ENCODE results near the gene PPP1R9B. TPM values are rescaled to one million over a fixed set of nuclear protein-coding genes. Genes with fewer than 3 reads are reported as not detected.

PPP1R9B gene
- total RNA-seq, 3 donors from 2014 or later (not counting 1 experiment from before 2014, with no cell fraction given) = 124 to 162 (median 135) TPM

DNA sequence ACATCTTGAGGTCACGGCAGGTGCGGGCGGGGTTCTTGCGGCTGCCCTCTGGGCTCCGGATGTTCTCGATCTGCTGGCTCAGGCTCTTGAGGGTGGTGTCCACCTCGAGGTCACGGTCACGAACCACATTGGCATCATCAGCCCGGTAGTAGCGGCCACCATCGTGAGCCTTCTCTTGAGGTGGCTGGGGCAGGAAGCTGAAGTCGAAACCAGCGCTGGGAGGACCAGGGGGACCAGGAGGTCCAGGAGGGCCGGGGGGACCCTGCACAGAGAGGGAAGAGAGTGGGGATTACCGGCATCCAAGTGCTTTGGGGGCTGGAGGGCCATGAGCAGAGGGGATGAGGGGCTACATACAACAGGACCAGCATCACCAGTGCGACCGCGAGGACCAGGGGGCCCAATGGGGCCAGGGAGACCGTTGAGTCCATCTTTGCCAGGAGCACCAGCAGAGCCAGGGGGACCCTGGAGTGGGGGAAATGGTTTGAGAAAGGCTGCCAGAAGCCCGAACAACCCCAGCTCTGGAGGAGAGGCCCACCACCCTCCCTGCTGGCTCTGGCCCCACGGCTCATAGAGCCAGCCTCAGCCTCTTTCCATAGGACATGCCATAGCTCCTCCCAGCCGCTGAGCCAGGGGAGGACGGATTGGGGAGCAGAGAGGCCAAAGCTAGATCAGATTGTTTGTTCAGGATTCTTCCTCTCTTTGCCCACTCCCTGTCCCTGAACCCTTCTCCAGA lies 36.4 kb upstream of the PPP1R9B start:
- ATAC-seq = no peak
- Mint-ChIP-seq H3K36me3 (no peaks in the 10 kb centered on the region), H3K27me3 (ENCODE audit: low read depth in 2 of 2) (no peaks in the 10 kb centered on the region), H3K4me1 (peaks cover 9 to 16% of the 10 kb centered on the region in 2 donors), H3K4me3 (no peak overlapping the region), H3K27ac (no peak overlapping the region), H3K9me3 (no peaks in the 10 kb centered on the region)
- Histone ChIP-seq H3K4me1 (ENCODE audit: control insufficient read depth, insufficient read depth, low read length) (peaks cover 32% of the 10 kb centered on the region), H3K27ac (ENCODE audit: low read length) (no peak overlapping the region), H3K4me3 (ENCODE audit: low read length) (no peak overlapping the region), H3K9me3 (ENCODE audit: control insufficient read depth, insufficient read depth, low read length) (no peaks in the 10 kb centered on the region), H3K36me3 (ENCODE audit: control insufficient read depth, insufficient read depth, low read length) (peaks cover 25% of the 10 kb centered on the region), H3K27me3 (ENCODE audit: control insufficient read depth, insufficient read depth, low read length) (no peaks in the 10 kb centered on the region)
- TF ChIP-seq, protein P1, sequence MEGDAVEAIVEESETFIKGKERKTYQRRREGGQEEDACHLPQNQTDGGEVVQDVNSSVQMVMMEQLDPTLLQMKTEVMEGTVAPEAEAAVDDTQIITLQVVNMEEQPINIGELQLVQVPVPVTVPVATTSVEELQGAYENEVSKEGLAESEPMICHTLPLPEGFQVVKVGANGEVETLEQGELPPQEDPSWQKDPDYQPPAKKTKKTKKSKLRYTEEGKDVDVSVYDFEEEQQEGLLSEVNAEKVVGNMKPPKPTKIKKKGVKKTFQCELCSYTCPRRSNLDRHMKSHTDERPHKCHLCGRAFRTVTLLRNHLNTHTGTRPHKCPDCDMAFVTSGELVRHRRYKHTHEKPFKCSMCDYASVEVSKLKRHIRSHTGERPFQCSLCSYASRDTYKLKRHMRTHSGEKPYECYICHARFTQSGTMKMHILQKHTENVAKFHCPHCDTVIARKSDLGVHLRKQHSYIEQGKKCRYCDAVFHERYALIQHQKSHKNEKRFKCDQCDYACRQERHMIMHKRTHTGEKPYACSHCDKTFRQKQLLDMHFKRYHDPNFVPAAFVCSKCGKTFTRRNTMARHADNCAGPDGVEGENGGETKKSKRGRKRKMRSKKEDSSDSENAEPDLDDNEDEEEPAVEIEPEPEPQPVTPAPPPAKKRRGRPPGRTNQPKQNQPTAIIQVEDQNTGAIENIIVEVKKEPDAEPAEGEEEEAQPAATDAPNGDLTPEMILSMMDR (IDR thresholded peaks at IDR 0.05) = no peak
- intact Hi-C loops (cut with micrococcal nuclease) = no loop called here
- WGBS (ENCODE audit: insufficient coverage) = 78% methylated on average over 24 of the region's 24 CpGs
- no peak for DNase-seq

DNA sequence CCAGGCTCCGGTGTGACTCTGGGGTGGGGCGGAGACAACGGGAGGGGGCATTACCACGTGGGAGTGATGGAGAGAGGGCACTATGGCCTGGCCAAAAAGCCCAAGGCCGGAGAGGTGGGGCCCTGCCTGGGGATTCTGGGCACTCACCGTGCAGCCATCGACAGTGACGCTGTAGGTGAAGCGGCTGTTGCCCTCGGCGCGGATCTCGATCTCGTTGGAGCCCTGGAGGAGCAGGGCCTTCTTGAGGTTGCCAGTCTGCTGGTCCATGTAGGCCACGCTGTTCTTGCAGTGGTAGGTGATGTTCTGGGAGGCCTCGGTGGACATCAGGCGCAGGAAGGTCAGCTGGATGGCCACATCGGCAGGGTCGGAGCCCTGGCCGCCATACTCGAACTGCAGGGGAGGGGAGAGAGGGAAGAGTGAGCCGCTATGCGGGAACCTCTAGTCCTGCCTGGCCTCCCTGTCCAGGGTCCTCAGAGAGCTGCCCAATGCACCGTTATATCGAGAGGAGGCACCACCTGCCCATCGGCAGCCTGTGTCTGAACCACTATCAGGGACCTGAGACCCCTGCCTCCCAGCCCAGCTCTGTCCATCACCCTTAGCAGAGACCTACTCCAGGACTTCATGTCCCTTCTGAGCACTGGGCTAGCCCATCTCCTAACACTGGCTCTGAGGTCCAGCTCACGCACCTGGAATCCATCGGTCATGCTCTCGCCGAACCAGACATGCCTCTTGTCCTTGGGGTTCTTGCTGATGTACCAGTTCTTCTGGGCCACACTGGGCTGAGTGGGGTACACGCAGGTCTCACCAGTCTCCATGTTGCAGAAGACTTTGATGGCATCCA lies 35.4 kb upstream of the PPP1R9B start:
- intact Hi-C loops (cut with micrococcal nuclease) = no loop called here
- H3K27me3 ChIP-seq (ENCODE audit: control insufficient read depth, insufficient read depth, low read length) = no peaks in the 10 kb centered on the region
- no peak overlapping the region for H3K27ac ChIP-seq (ENCODE audit: low read length)
- no peaks in the 10 kb centered on the region for H3K9me3 ChIP-seq (ENCODE audit: control insufficient read depth, insufficient read depth, low read length)
- Mint-ChIP-seq H3K4me3 (no peak overlapping the region), H3K27me3 (ENCODE audit: low read depth in 2 of 2) (no peaks in the 10 kb centered on the region), H3K4me1 (peaks cover 9 to 16% of the 10 kb centered on the region in 2 donors), H3K36me3 (no peaks in the 10 kb centered on the region), H3K27ac (no peak overlapping the region), H3K9me3 (no peaks in the 10 kb centered on the region)
- H3K4me3 ChIP-seq (ENCODE audit: low read length) = no peak overlapping the region
- ATAC-seq = no peak
- no peak for DNase-seq
- TF ChIP-seq, protein P1 (IDR thresholded peaks at IDR 0.05) = no peak
- WGBS (ENCODE audit: insufficient coverage) = 90% methylated on average over 31 of the region's 31 CpGs
- peaks cover 25% of the 10 kb centered on the region for H3K36me3 ChIP-seq (ENCODE audit: control insufficient read depth, insufficient read depth, low read length)
- H3K4me1 ChIP-seq (ENCODE audit: control insufficient read depth, insufficient read depth, low read length) = peaks cover 32% of the 10 kb centered on the region

DNA sequence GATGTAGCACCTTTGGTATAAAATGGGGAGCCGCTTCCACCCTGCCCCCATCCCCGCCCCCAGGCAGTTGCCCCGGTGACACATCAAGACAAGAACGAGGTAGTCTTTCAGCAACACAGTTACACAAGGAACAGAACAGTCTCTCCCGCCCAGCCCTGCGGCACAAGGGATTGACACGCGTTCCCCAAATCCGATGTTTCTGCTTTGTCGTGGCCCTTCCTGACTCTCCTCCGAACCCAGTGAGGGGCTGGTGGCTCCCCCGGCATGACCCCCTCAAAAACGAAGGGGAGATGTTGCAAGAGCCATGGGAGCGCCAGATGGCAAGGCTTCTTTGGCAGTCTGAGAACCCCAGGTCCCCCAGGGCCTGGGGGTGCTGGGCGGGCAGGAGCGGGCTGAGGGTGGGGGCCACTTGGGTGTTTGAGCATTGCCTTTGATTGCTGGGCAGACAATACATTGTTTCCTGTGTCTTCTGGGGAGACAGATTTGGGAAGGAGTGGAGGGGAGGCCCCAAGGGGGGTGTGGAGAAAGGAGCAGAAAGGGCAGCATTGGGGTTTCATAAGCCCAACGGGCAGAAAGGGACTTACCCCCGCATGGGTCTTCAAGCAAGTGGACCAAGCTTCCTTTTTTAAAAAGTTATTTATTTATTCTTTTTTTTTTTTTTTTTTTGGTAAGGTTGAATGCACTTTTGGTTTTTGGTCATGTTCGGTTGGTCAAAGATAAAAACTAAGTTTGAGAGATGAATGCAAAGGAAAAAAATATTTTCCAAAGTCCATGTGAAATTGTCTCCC lies 34.3 kb upstream of the PPP1R9B start:
- TF ChIP-seq, protein P1 (IDR thresholded peaks at IDR 0.05) = no peak
- Mint-ChIP-seq H3K9me3 (no peaks in the 10 kb centered on the region), H3K27ac (no peak overlapping the region)

More for the DNA sequence above, 34.3 kb upstream of the PPP1R9B start:
- WGBS (ENCODE audit: insufficient coverage) = 70% methylated on average over 18 of the region's 19 CpGs
- Histone ChIP-seq H3K9me3 (ENCODE audit: control insufficient read depth, insufficient read depth, low read length) (no peaks in the 10 kb centered on the region), H3K36me3 (ENCODE audit: control insufficient read depth, insufficient read depth, low read length) (peaks cover 25% of the 10 kb centered on the region), H3K4me3 (ENCODE audit: low read length) (no peak overlapping the region), H3K27me3 (ENCODE audit: control insufficient read depth, insufficient read depth, low read length) (no peaks in the 10 kb centered on the region), H3K27ac (ENCODE audit: low read length) (no peak overlapping the region), H3K4me1 (ENCODE audit: control insufficient read depth, insufficient read depth, low read length) (peaks cover 32% of the 10 kb centered on the region)
- DNase-seq = no peak
- ATAC-seq = no peak
- Mint-ChIP-seq H3K36me3 (no peaks in the 10 kb centered on the region), H3K27me3 (ENCODE audit: low read depth in 2 of 2) (no peaks in the 10 kb centered on the region), H3K4me1 (peaks cover 9 to 16% of the 10 kb centered on the region in 2 donors), H3K4me3 (no peak overlapping the region)
- intact Hi-C loops (cut with micrococcal nuclease) = no loop called here
